ENCODE data around the gene VPS50.

The VPS50 gene

GRCh38 chr7:93231799-93232672, at the start of gene VPS50:
Gene VPS50 (plus strand): TSS chr7:93232366. CDS start chr7:93232468, 102 bp downstream.
- peak; percentile 92 for DNase-seq

GRCh38 chr7:93185303-93186027, 46.7 kb upstream of the VPS50 start:
- no peak for DNase-seq

- no peak for DNase-seq
These were observed 43.1 kb upstream of the VPS50 start for GRCh38 chr7:93188870-93189634.

GRCh38 chr7:93194386-93194785, 37.8 kb upstream of the VPS50 start:
- DNase-seq: no peak

- no peak for DNase-seq
These were observed 35.8 kb upstream of the VPS50 start for GRCh38 chr7:93196336-93196735.

GRCh38 chr7:93198472-93198871, 33.7 kb upstream of the VPS50 start:
- DNase-seq: no peak

- DNase-seq: no peak
These were observed 29.4 kb upstream of the VPS50 start for GRCh38 chr7:93202594-93203250.

GRCh38 chr7:93203496-93203895, 28.7 kb upstream of the VPS50 start:
- no peak for DNase-seq

GRCh38 chr7:93205046-93205445, 27.1 kb upstream of the VPS50 start:
- no peak for DNase-seq

- no peak for DNase-seq
These were observed 20.8 kb upstream of the VPS50 start for GRCh38 chr7:93211228-93211818.

GRCh38 chr7:93212881-93213280, 19.3 kb upstream of the VPS50 start:
- no peak for DNase-seq

GRCh38 chr7:93218997-93219827, 13.0 kb upstream of the VPS50 start:
- no peak for DNase-seq

GRCh38 chr7:93219868-93220267, 12.3 kb upstream of the VPS50 start:
- no peak for DNase-seq

GRCh38 chr7:93226310-93226709, 5.9 kb upstream of the VPS50 start, which contains the start of gene HEPACAM2:
Gene HEPACAM2 (minus strand): TSS chr7:93226469.
- DNase-seq: no peak

- peak; percentile 9 for DNase-seq
These were observed 3.9 kb upstream of the VPS50 start for GRCh38 chr7:93228302-93228701.

- DNase-seq: peak; percentile 20
These were observed 907 bp upstream of the VPS50 start for GRCh38 chr7:93231259-93231658.

GRCh38 chr7:93232673-93233018, 480 bp downstream of the VPS50 start:
- DNase-seq: no peak

- no peak for DNase-seq
These were observed 3.4 kb downstream of the VPS50 start for GRCh38 chr7:93235541-93235940.

GRCh38 chr7:93238131-93238530, 6.0 kb downstream of the VPS50 start:
- no peak for DNase-seq

GRCh38 chr7:93238748-93239147, 6.6 kb downstream of the VPS50 start:
- no peak for DNase-seq

- no peak for DNase-seq
These were observed 7.7 kb downstream of the VPS50 start for GRCh38 chr7:93239824-93240223.

- DNase-seq: no peak
These were observed 9.9 kb downstream of the VPS50 start for GRCh38 chr7:93242106-93242505.
